Body of pancreas (tissue), 4 donors: ENCODE results near the gene ZNF516.

Experiments
- CTCF ChIP-seq, 7 experiments: fragments of 450-650 bp in 4 of 7; fragments of 200-600 bp in 3 of 7; sonication (generic) in 3 of 7; IDR thresholded peaks; one replicate each; pipeline ENCODE4 v1.5.1; 2016 to 2019; ENCODE audit warnings: antibody characterized with exemption in 7 of 7
- POLR2A ChIP-seq, 3 donors: fragments of 450-650 bp; IDR thresholded peaks; one replicate each; pipeline ENCODE4 v1.6.1; 2016; ENCODE audit warnings: antibody characterized with exemption in 3 of 3, mild to moderate bottlenecking in 2 of 3

DNA sequence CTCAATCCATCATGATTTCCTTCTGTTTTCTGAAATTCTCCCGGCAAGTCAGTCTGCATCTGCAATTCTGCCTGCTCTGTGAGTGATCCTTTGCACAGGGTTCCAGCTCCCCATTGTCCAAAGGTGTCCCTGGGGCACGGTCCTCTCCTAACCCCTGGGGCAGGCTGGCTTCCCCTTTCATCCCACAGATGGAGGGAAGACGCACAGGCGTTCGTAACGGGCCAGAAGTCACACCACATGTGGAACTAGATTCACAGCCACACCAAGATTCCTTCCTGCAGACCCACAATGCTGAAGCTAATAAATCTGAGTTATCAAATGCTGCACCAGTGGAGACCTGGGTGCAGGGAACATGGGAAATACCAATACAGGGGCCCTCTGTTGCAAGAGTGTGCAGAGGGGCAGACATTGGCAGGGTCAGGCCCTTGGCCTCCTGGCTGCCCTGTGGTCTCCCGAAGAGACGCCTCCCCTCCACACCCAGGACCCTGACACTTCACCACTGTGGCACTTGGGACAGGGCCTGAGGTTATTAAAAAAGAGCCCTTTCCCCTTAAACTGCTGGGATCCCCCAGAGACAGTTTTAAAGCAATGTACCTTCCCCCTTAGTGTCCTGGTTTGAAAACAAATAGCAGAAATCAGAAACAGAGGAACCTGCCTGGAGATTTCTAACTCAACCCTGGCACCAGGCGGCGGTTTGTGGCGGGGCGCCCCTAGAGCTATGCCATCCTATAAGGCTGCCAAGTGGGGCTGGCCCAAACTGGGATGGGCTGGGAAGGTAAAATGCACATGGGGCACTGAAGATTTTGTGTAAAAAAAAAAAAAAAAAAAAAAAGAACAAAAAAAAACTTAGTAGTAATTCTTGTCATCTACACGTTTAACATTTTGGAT lies 15.4 kb downstream of the ZNF516 start:
- no peak for TF ChIP-seq CTCF (IDR thresholded peaks at IDR 0.05)
- no peak for TF ChIP-seq POLR2A (IDR thresholded peaks at IDR 0.05)
